Endothelial cell (in vitro differentiated cells): Measurements from ENCODE around the gene PPP1R14C. TPM values are rescaled to one million over a fixed set of nuclear protein-coding genes. Genes with fewer than 3 reads are reported as not detected.

Experiments
- DNase-seq: peaks from one replicate; pipeline ENCODE4 v3.0.0; 2021; ENCODE audit warnings: low spot score
- H3K27ac Mint-ChIP-seq: one replicate; pipeline ENCODE4 v1.8.0; 2021; ENCODE audit warnings: mixed read lengths, inconsistent platforms; ENCODE audit not compliant: unreplicated experiment
- H3K27me3 Mint-ChIP-seq: one replicate; pipeline ENCODE4 v1.8.0; 2021; ENCODE audit warnings: mild to moderate bottlenecking, moderate library complexity, mixed read lengths, inconsistent platforms; ENCODE audit not compliant: unreplicated experiment
- H3K36me3 Mint-ChIP-seq: one replicate; pipeline ENCODE4 v1.8.0; 2021; ENCODE audit warnings: mild to moderate bottlenecking, low read depth, mixed read lengths, inconsistent platforms; ENCODE audit not compliant: unreplicated experiment
- H3K4me1 Mint-ChIP-seq: one replicate; pipeline ENCODE4 v1.8.0; 2021; ENCODE audit warnings: mild to moderate bottlenecking, mixed read lengths, inconsistent platforms; ENCODE audit not compliant: unreplicated experiment
- H3K4me3 Mint-ChIP-seq: one replicate; pipeline ENCODE4 v1.8.0; 2021; ENCODE audit warnings: mild to moderate bottlenecking, mixed read lengths, inconsistent platforms; ENCODE audit not compliant: unreplicated experiment
- H3K9me3 Mint-ChIP-seq: one replicate; pipeline ENCODE4 v1.8.0; 2021; ENCODE audit warnings: mixed read lengths, inconsistent platforms; ENCODE audit not compliant: unreplicated experiment
- long read RNA-seq: library from polyadenylated mRNA; unstranded; transcript quantifications from one replicate; pipeline ENCODE4 v2.0.0, GENCODE V29; 2020; ENCODE audit not compliant: unreplicated experiment
- total RNA-seq: library from RNA; stranded (reverse); fragmentation: NEBNext Ultra II Directional; extraction: Animal tissue kit (Norgen Biotek cat#: 25700); gene quantifications from one replicate; pipeline ENCODE4 v1.2.1, GENCODE V29; 2021; ENCODE audit not compliant: unreplicated experiment
- TF ChIP-seq, protein P1 (sequence below): fragments of 200-600 bp; sonication (generic); IDR thresholded peaks from one replicate; pipeline ENCODE4 v1.5.0; 2021; ENCODE audit warnings: antibody characterized with exemption; ENCODE audit not compliant: unreplicated experiment

PPP1R14C gene, protein sequence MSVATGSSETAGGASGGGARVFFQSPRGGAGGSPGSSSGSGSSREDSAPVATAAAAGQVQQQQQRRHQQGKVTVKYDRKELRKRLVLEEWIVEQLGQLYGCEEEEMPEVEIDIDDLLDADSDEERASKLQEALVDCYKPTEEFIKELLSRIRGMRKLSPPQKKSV
- 2.5 TPM for total RNA-seq
- long read RNA-seq: 0 reads

DNA sequence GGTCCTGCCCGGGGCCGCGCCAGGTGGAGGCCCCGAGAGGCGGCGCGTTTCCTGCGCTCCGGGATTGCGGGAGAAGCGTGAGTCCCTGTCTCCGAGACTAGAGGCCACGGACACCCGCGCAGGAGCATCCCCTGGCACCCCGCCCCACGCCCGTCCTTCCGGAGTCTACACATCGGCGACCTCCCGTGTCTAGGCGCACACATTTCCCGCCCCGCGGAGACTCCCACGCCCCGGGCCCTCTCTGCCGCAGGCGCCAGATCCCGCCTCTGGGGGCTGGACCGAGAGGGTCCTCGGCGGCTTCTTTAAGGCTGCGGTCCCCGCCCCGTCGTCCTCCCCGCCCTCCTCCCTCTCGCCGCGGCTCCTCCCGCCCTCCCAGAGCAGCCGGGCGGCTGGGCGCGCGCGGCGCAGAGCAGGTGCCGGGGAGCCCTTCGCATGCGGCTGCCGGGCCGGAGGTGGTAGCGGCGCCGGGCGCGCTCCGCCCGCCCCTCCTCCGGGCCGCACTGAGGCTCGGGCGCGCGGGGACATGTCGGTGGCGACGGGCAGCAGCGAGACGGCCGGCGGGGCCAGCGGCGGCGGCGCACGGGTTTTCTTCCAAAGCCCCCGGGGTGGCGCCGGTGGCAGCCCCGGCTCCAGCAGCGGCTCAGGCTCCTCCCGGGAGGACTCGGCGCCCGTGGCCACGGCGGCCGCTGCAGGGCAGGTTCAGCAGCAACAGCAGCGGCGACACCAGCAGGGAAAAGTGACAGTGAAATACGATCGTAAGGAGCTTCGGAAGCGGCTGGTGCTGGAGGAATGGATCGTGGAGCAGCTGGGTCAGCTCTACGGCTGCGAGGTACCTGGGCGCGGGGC, at the start of gene PPP1R14C:
PPP1R14C (plus strand) TSS at position 375 of the 846 bp plus-strand sequence; CDS start at position 524, 149 bp downstream.
- no peaks in the 10 kb centered on the region for H3K9me3 Mint-ChIP-seq
- H3K4me1 Mint-ChIP-seq: peaks cover 15% of the 10 kb centered on the region
- H3K27ac Mint-ChIP-seq: peak within 1 kb of the TSS; percentile 31
- peak within 1 kb of the TSS; percentile 90 for H3K4me3 Mint-ChIP-seq
- DNase-seq: peak; percentile 44
- TF ChIP-seq, protein P1, sequence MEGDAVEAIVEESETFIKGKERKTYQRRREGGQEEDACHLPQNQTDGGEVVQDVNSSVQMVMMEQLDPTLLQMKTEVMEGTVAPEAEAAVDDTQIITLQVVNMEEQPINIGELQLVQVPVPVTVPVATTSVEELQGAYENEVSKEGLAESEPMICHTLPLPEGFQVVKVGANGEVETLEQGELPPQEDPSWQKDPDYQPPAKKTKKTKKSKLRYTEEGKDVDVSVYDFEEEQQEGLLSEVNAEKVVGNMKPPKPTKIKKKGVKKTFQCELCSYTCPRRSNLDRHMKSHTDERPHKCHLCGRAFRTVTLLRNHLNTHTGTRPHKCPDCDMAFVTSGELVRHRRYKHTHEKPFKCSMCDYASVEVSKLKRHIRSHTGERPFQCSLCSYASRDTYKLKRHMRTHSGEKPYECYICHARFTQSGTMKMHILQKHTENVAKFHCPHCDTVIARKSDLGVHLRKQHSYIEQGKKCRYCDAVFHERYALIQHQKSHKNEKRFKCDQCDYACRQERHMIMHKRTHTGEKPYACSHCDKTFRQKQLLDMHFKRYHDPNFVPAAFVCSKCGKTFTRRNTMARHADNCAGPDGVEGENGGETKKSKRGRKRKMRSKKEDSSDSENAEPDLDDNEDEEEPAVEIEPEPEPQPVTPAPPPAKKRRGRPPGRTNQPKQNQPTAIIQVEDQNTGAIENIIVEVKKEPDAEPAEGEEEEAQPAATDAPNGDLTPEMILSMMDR: no peak
- H3K27me3 Mint-ChIP-seq: peaks cover 9% of the 10 kb centered on the region
- no peaks in the 10 kb centered on the region for H3K36me3 Mint-ChIP-seq

DNA sequence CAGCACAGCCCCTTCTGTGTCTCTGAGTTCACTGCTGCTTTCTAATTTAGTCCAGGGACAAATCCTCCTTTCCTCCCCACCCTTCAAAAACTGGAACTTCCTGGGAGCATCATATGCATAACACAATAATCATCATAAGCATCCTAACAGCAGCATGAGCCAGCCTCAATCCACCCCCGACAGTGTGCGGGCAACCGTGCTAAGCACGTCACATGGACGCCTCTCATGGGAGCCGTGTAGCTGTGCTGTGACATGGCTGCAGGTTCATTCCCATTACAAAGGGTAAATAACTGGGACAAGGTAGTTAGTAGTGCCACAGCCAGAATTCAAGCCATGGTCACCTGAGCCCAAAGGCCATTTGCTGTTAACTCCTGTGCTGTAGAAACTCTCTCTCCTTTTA, 49.4 kb upstream of the PPP1R14C start:
- TF ChIP-seq, protein P1: no peak
- DNase-seq: no peak
- no peak overlapping the region for H3K4me3 Mint-ChIP-seq
- no peak overlapping the region for H3K27ac Mint-ChIP-seq
- no peaks in the 10 kb centered on the region for H3K36me3 Mint-ChIP-seq
- peaks cover 6% of the 10 kb centered on the region for H3K4me1 Mint-ChIP-seq
- peaks cover 2% of the 10 kb centered on the region for H3K27me3 Mint-ChIP-seq
- no peaks in the 10 kb centered on the region for H3K9me3 Mint-ChIP-seq

DNA sequence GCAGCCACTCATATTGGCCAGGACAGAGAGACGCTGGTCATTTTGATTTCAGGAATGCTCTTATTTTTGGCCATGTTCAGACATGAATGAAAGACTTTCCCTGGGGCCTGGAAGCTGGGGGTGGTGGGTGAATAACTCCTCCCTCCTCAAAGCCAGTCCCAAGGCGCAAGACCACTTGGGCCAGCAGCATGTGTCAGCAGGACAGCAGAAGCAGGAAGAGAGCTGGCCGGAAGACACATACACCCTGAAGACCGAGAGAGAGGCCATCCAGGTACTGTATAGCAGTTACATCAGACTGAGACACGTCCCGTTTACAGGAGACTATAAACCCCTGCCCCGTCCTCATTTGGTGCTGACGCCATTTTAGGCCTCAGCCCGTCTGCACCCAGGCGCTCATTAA, 44.7 kb upstream of the PPP1R14C start:
- H3K9me3 Mint-ChIP-seq: no peaks in the 10 kb centered on the region
- no peak overlapping the region for H3K4me3 Mint-ChIP-seq
- no peaks in the 10 kb centered on the region for H3K27me3 Mint-ChIP-seq
- H3K27ac Mint-ChIP-seq: no peak overlapping the region
- no peaks in the 10 kb centered on the region for H3K36me3 Mint-ChIP-seq
- H3K4me1 Mint-ChIP-seq: peaks cover 6% of the 10 kb centered on the region
- no peak for DNase-seq
- TF ChIP-seq, protein P1: no peak

DNA sequence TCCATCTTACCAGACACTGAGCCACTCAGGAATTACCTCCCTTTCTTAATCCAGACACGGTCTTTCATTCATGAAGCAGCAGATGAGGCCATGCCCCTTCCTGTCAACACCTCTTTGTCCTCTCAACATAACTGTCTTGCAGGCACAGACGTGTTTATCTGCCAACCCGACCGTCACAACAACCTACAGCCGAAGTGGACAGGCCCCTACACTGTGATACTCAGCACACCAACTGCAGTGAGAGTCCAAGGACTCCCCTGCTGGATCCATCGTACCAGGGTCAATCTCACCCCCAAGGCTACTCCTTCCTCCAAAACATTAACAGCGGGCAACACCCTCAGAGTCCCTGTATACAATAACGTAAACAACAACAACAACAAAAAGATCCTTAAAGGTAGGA, 43.3 kb upstream of the PPP1R14C start:
- Mint-ChIP-seq H3K9me3 (no peaks in the 10 kb centered on the region), H3K4me1 (peaks cover 3% of the 10 kb centered on the region), H3K27ac (no peak overlapping the region), H3K27me3 (no peaks in the 10 kb centered on the region), H3K4me3 (no peak overlapping the region), H3K36me3 (no peaks in the 10 kb centered on the region)
- TF ChIP-seq, protein P1: no peak
- no peak for DNase-seq

DNA sequence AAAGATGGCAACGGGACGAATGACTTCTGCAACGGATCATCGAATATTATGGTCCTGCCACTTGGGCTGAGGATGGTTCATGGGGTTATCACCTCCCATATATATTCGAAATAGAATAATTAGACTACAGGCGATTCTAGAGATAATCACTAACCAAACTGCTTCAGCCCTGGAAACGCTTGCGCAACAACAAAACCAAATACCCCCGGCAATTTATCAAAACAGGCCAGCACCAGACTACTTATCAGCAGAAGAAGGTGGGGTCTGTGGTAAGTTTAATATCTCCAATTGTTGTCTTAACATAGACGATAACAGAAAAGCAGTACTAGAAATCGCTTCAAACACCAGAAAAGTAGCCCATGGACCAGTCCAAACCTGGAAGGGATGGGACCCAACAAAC, 42.9 kb upstream of the PPP1R14C start:
- no peaks in the 10 kb centered on the region for H3K27me3 Mint-ChIP-seq
- H3K36me3 Mint-ChIP-seq: no peaks in the 10 kb centered on the region
- no peaks in the 10 kb centered on the region for H3K9me3 Mint-ChIP-seq
- TF ChIP-seq, protein P1: no peak
- H3K4me1 Mint-ChIP-seq: no peaks in the 10 kb centered on the region
- H3K27ac Mint-ChIP-seq: no peak overlapping the region
- no peak for DNase-seq
- no peak overlapping the region for H3K4me3 Mint-ChIP-seq
